ENCODE results near the gene DENND1B.
"Not testable (repeated sequence)": the region's sequence is repeated elsewhere in the genome, so short reads cannot be mapped to it uniquely, and the experiment has no call there.

DENND1B gene

DNA sequence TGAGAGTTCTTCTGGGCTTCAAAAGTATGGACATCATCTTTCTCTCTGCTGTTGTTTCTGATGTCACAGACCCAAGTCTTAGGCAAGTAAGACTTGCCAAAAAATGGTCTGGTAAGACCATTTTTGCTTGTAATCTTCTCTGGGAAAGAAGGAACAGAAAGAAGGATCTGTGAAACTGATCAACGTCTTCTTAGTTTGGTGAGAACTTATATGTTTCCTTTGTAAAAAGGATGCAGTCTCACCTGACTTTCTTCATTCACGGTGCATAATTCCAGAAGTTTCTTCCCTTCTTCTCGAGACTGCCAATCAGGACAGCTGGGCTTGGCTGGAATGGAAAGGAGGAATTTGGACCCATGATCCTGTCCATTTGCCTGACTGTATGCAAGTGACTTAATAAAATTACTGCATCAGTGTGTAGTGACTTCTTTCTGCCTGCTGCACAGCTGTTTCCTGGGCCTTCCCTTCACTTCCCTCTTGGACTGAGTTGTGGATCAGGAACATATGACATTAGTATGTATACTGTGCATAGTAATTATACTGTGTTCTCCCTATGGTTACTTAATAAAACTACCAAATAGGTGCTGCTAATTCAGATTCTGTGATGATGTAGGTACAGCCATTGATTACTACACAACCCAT, 7.6 kb upstream of the DENND1B start:
- no peak for DNase-seq

DNA sequence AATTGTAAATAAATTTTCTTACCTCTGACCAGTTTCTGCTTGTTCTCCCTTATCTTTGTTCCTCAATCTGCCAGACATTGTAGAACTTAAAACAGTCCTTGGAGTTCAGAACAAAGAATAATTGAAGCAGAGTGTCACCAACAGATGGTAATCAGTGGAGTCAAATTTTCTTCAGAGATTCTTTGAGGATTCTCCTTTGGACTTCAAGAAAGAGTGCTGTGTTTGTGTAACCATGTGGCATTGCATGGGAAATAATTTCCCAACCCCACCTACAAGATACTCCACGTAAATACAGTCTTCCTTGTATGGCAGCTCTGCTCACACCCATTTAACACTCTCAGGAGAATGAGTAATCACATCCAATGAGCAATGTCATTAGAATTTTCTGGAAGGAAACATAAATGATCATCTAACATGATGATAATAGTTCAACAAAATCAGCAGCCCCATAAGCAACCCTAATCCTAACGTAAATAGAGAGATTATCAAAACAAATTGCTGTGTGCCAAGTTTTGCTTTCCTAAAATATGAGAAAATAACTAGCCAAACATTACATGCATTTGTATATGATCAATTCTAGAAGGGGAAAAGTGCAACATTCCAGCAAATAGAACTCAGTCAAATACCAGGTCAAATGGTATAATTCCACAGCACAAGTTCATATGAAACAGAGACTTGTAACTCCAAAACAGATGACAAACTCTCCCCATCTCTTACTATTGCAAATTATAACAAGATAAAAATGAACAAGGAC, 6.9 kb upstream of the DENND1B start:
- DNase-seq: no peak

DNA sequence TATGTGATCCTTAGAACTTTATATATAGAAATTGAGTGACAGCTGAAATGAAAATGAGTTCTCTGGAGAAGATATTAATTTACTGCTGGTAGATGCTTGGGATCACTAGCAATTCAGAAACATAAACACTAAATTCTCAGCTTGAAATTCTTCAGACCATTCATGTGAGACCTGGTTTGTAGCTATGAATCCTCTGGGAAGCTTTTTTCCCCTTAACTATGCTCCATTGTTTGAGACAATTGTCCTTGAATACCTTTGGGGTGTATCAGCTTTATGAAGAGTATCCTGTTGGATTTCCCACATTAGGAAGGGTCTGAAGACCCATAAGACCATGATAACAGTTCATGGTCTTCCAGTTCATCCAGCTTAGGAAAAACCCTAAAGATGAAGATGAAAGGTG, 4.6 kb upstream of the DENND1B start:
- no peak for DNase-seq

DNA sequence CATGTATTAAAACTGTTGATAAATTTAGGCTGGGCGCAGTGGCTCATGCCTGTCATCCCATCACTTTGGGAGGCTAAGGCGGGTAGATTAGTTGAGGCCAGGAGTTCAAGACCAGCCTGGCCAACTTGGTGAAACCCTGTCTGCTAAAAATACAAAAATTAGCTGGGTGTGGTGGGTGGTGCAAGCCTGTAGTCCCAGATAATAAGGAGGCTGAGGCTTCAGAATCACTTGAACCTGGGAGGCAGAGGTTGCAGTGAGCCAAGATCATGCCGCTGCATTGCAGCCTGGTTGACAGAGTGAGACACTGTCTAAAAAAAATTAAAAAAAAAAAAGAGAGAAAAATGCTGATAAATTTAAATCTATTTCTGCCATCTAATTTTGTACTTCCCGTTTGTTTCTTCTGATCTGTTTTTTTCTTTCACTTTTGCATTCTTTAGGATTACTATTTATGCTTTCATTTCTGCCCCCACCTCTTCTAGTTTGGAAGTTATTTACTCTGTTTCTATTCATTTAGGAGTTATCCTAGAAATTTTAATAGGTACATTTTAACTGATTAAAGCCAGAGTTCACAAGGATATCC, 3.2 kb upstream of the DENND1B start:
- DNase-seq: no peak

DNA sequence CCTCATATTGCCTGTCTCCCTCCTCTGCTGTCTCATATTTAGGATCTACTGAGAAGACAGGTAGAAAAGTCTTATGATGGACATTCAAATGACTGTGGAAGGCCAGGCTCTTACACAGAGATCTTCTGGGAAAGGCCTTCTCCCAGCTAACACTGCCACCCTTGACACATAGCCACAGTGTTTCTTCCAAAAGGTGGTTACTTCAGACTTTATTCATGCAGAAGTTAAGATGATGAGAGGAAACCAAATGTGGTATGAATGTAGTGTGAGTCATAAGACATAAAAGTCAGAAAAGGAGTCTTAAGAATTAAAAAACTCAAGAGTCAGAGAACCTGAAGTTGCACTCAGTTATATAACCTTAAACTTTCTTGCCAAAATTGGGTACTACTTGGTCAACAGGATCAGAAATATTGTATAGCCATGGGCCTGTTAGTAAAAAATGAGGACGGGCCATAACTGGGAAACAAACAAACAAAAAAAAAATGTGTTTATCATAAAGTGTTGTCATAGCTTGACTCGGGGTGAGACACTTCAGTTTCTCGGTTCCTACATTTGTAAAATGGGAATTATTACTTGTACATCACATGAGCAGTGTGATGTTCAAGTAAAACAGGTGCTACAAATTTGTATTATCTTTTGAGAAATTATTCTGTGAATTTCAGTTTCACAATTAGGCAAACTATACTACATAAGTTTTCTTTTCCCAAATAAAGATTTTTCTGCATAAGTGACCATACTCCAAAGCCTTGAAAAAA, 1.2 kb upstream of the DENND1B start:
- DNase-seq: peak; percentile 15

DNA sequence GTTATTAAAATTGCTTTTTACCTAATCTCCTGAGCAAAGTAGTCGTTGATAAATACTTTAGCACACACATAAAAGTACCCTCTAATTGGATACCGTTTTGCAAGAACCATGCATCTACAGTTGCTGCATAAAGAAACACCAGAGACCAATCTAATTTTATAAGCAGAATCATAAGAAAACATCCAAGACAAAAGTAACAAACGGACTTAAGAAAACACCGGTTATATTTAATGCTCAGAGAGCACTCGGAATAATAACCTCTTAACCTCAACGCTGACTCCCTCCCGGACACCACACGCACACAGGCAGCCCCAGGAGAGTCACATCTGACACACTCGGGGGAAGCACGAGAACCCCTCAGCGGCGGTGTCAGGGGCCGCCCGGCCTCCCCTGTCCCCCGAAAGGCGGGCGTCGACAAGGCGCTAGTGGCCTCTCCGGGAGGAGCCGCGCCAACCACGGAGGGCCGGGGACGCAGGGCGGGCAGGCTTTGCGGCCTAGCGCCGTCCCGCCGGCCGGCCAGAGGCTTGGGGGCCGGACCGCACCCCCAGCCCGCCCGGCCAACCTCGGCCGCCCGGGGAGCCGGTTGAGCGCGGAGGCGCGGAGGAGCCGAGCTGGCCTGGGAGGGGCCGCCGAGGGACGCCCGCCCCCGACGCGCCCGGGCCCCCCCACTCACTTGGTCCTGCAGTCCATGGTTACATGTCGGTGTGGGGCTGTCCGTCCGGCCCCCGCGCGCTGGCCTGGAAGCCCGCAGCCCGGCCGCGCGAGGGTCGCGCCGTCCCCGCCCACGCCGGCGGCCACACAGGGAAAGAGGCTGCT, 606 bp downstream of the DENND1B start:
- DNase-seq: peak; percentile 39 to 40

DNA sequence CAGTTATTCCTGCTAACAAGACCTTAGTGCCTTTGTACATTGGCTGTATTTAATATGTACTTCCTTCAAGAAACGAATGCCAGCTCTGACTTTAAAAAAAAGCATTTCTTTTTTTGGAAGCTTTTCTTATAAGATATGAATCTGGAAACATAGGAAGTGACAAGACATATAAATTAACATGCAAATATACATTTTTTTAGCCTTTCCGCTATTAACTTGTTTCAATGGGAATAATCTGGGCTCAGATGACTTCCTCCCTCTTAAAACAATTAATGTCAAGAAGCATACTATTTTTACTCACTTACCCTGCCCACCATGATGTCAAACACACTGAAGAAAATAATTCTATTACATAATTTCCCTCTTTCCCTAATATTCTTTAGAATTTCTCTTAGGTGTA, 1.4 kb downstream of the DENND1B start:
- DNase-seq: no peak

DNA sequence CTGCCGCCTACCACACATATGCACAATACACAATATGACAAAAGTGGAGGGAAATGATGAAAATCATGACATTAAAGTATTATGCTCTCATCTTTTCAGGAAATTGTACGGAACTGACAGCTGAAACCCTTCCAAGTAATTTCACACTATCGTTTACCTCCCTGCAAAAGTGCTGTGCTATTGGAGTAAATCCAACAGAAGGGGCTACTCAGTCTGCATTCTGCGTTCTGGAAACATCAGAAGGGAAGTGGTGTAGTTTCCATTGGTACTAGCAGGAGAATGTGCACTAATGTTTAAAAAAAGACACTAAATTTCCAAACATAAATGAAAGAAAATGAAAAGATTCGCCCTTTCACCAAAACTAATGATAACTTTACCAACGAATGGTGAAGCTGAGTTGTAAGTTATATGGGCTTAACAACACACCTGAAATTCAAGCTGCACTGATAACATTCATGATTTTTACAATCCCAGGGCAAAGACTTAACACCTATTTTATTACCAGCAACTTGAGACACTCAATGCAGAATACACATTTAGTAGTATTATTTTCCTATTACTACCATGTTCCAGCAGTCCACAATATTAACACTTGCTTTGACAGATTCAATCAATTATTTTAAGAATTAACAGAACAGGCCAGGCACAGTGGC, 3.2 kb downstream of the DENND1B start:
- DNase-seq: no peak

DNA sequence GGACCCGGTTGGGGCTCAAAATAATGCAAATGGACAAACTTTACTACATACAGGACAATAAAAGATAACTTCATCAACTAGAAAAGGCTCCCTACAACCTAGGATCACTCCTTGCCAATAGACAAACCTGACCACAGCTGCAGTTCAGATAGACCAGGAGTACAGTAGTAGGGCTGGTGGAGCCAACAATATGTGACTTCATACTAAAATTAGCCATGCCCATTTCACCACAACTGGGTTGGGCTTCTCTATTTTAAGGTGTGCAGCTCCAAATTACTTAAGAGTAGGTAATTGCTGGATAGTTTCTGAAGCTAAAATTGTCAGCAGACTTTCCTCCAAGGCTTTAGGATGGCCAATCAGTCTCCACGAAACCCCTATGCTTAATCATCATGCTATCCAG, 3.9 kb downstream of the DENND1B start:
- DNase-seq: no peak

DNA sequence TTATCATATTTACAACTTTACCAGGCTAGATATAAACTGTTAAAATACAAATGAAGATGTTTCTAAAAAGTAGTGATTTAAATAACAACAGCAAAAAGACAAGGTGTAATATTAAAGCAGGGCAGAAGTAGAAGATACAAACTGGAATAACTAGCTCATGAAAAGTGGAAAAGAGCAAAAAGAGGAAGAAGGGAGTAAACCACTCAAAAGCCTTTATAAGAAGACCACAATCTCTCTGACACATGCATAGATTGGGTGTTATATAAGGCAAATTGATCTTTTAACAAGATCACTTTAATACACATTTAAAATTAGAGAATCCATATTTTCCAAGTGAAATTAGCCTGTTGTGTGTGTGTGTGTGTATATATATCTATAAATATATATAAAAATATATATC, 5.0 kb downstream of the DENND1B start:
- no peak for DNase-seq

DNA sequence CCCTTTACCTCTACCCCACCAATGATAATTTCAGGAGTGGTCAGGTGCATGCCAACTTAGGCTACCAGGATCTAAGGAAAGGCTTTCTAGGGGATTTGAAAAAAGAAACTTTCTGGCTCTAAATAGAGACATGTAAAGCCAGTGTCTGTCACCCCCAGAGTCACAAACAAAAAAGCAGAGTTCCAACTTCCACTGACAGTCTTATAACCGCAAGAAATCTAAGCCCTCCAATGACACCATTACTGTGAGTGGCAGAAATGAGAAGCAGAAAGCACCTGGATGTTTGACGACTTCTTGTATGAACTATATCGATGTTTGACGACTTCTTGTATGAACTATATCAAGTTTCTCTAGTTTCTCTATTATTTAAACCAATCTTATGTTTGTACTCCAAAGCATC, 6.0 kb downstream of the DENND1B start:
- DNase-seq: no peak

DNA sequence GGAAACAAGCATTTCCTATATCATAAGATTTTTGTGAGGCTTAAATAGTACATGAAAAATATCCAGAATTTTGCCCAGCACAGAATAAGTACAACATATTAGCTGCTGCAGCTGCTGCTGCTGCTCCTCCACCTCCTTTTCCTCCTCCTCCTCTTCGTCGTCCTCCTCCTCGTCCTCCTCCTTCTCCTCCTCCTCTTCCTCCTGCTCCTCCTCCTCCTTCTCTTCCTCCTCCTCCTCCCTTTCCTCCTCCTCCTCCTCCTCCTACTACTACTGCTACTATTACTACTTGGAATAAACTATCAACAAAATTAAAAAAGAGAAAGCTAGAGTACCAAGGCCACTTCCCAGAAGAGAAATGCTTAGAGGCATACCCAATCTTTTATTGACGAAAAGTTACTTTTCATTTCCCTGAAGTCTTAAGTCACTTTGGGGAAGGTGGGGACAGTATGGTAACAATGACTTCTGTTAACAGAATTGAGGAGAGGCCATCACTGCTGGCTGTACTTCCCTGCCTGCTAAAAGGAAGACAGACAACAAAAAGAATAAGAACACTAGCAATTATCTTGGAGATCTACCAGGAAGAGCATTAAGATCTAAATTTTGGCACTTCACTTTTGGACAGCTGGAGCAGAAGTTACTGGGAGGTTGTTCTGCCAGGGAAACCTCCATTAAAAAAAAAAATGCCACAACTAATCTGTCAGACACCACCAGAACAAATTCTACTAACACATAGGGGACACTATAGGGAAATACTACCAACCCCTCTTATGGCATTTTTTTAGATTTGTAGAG, 7.1 kb downstream of the DENND1B start:
- DNase-seq: no peak

DNA sequence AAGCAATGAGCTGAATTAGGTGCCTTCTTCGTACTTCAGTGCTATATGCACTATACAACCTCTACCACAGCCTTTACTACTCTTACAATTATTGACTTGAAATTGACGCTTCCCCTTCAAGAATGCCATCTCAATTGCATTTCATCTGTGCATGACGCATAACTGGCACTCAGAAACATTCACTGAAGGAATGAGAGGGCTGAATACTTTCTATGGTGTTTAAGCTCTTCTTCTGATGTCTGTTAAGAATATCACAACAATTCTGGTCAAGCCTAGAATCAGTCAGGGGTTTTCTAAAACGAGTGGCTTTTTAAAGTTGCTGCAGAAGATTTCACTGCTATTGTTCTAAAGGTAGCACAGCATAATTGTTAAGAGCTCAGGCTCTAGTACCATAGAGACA, 11.5 kb downstream of the DENND1B start:
- no peak for DNase-seq

DNA sequence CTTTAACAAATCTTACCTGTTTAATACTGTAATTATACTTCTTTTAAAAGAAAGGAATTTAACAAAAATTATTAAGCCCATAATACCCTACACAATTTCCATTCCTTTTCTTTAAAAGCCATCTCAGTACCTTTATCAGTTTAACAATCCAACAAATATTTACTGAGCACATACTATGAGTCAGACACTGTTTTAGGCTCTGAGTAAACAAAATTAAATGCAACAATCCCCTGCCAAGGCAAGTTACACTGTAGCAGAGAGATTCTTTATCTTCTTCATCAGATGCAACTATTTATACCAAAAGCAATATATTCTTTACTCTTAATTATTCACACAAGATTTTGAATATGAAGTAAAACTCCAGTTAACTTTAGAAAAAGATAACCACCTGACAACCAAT, 12.0 kb downstream of the DENND1B start:
- DNase-seq: no peak

DNA sequence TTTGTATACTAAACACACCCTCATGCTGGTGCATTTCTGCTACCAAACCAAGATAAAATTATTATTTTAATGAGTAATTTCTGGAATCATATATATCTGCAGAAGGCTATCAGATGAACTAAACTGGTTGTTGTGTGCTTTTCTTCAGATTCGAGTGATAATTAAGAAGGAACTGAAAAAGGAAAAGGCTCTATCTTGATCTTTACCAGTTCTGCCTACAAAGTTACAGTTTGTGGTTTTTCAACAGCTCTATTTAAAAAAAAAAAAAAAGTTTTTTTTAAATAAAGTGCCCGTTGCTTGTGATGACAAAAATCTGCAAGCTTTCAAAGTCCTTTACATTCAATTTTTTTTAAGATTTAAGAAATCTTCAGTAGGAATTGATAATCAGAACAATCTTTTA, 13.6 kb downstream of the DENND1B start:
- no peak for DNase-seq

DNA sequence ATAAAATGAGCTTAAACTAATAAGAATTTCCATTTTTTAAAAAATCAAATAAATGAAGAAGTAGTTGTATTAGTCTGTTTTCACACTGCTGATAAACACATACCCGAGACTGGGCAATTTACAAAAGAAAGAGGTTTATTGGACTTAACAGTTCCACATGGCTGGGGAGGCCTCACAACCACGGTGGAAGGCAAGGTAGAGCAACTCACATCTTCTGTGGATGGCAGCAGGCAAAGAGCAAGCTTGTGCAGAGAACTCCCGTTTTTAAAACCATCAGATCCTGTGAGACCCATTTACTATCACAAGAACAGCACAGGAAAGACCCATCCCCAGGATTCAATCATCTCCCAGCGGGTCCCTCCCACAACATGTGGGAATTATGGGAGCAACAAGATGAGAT, 19.7 kb downstream of the DENND1B start:
- not testable (repeated sequence) for DNase-seq

DNA sequence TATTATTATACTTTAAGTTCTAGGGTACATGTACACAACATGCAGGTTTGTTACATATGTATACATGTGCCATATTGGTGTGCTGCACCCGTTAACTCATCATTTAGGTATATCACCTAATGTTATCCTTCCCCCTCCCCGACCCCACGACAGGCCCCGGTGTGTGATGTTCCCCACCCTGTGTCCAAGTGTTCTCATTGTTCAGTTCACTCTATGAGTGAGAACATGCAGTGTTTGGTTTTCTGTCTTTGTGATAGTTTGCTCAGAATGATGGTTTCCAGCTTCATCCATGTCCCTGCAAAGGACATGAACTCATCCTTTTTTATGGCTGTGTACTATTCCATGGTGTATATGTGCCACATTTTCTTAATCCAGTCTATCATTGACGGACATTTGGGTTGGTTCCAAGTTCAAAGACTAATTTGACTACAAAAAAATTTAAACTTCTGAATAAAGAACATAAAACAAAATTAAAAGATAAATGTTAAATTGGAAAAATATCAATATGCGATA, 22.6 kb downstream of the DENND1B start:
- not testable (repeated sequence) for DNase-seq

DNA sequence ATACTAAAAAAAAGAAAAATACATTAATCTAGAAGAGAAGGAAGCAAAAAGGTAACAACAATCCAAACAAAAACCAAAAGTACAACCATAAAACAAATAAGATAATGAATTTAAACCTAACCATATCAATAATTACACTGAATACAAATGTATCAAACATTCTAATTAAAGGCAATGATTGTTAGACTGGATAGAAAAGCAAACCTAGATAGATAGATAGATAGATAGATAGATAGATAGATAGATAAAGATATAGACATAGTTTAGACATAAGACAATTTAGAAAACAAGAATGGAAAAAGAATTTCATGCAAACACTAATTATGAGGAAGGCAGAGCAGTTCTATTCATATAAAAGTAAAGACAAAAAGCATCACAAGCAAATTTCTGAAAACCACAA, 24.9 kb downstream of the DENND1B start:
- no peak for DNase-seq

DNA sequence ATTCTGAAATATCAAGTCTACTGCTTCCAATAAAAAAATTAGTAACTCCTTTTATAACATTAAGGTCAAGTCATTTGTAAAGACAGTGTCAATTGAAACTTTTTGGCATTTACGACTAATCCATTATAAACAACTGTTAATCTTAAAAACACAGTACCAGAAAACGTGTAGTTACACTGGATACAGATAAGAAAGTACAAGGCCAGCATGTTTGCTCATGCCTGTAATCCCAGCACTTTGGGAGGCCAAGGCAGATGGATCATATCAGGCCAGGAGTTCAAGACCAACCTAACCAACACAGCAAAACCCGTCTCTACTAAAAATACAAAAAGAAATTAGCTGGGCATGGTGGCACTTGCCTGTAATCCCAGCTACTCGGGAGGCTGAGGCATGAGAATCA, 29.4 kb downstream of the DENND1B start:
- DNase-seq: no peak

DNA sequence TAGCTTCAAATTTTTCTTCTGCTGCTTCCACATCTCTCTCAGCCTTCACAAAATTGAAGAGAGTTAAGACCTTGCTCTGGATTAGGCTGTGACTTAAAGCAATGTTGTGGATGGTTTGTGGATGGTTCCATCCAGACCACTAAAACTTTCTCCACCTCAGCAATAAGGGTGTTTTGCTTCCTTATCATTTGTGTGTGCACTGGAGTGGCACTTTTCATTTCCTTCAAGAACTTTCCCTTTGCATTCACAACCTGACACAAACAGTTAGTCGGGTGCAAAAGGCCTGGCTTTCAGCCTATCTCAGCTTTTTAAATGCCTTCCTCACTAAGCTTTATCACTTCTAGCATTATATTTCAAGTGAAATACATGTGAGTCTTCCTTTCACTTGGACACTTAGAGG, 30.3 kb downstream of the DENND1B start:
- no peak for DNase-seq

DNA sequence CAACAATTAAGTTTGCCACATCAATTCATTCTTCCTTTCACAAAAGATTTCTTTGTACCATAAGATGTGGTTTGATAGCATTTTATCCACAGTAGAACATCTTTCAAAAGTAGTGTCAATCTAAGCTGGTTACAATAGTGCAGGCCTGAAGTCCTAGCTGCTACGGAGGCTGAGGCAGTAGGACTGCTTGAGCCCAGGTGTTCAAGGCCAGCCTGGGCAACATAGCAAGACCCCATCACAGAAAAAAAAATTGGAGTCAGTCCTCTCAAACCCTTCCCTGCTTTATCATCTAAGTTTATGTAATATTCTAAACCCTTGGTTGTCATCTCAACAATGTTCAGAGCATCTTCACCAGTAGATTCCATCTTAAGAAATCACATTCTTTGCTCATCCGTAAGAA, 31.7 kb downstream of the DENND1B start:
- no peak for DNase-seq

Data from stimulated activated CD4-positive, alpha-beta T cell treated with anti-CD3 and anti-CD28 coated beads, Interleukin-2, amount 100 ng/mL, for 48 hours (primary cell).